ENCODE results near the gene SPPL2B.

The SPPL2B gene

DNA sequence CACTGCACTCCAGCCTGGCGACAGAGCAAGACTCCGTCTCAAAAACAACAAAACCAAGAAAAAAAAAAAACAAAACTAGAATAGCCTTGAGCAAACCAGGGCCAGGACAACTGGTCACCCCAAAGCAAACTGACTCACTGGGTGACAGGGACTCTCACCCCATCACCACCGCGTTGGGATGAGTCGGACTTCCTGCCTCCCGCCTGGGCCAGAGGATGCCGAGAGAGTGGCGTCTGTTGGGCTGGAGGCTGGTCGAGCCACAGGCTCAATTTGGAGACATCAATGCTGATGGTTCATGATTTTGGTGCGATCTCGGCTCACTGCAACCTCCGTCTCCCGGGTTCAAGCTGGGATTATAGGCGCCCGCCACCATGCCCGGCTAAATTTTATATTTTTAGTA lies 43.2 kb downstream of the SPPL2B start:
- H3K36me3 ChIP-seq (replicated peaks): no peaks in the 10 kb centered on the region
- H3K4me1 ChIP-seq: peaks cover 7% of the 10 kb centered on the region
- peaks cover 2% of the 10 kb centered on the region; the same call in 1 of the 2 replicates for H3K9me3 ChIP-seq
- H3K4me3 ChIP-seq: no peak overlapping the region
- DNase-seq (ENCODE audit: low spot score in 2 of 2): no peak
- no peaks in the 10 kb centered on the region for H3K27me3 ChIP-seq (ENCODE audit: low read depth)
- in situ Hi-C loops (cut with MboI; ENCODE audit: low sequenced_read_pairs): no loop called here

DNA sequence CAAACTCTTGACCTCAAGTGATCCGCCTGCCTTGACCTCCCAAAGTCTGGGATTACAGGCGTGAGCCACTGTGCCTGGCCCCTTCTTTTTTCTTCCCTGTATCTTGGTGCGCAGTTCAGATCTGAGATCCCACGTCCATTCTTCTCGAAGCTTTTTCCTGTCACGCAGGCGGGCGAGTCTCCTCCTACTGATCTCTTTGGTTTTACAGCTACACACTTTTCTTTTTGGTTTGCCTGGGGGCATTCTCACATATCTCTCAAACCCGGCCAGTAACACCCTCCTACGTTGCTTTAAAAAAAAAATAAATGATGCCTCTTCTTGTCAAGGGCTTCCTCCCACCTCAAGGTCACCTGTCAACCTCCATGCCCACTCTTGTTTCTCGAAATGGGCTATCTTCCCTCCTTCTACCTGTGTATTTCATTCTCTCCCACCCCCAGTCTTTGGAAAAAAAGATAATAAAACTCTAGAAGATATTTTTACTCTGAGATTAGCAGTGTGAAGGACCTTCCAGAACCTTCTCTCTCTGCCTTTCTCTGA lies 43.7 kb downstream of the SPPL2B start:
- Histone ChIP-seq H3K36me3 (replicated peaks) (no peaks in the 10 kb centered on the region), H3K27me3 (ENCODE audit: low read depth) (no peaks in the 10 kb centered on the region), H3K9me3 (peaks cover 2% of the 10 kb centered on the region; the same call in 1 of the 2 replicates), H3K4me1 (peaks cover 7% of the 10 kb centered on the region), H3K4me3 (no peak overlapping the region)
- in situ Hi-C loops (cut with MboI; ENCODE audit: low sequenced_read_pairs): no loop called here
- DNase-seq (ENCODE audit: low spot score in 2 of 2): peak; percentile 18 to 41

DNA sequence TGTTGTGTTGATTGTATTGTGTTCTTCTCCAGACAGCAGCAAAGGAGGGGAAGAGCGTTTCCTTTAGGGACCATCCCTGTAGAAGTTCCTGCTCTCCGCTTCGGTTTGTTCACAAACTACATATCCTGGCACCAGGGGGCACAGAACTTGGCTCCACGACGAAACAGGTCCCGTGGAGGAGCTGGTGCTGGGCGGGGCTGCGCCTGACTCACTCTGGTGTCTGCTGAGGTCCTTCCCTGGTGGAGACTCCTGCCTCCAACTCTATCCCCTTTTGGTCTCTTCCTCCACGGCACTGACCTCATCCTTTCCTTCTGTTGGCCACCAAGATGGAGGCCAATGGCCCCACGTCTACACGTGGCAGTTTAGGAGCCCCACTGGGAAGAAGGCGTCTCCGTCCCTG lies 46.3 kb downstream of the SPPL2B start:
- Histone ChIP-seq H3K27me3 (ENCODE audit: low read depth) (no peaks in the 10 kb centered on the region), H3K4me1 (peaks cover 7% of the 10 kb centered on the region), H3K4me3 (no peak overlapping the region), H3K9me3 (peaks cover 11% of the 10 kb centered on the region), H3K36me3 (replicated peaks) (no peaks in the 10 kb centered on the region)
- no peak for DNase-seq (ENCODE audit: low spot score in 2 of 2)
- in situ Hi-C loops (cut with MboI; ENCODE audit: low sequenced_read_pairs): no loop called here

DNA sequence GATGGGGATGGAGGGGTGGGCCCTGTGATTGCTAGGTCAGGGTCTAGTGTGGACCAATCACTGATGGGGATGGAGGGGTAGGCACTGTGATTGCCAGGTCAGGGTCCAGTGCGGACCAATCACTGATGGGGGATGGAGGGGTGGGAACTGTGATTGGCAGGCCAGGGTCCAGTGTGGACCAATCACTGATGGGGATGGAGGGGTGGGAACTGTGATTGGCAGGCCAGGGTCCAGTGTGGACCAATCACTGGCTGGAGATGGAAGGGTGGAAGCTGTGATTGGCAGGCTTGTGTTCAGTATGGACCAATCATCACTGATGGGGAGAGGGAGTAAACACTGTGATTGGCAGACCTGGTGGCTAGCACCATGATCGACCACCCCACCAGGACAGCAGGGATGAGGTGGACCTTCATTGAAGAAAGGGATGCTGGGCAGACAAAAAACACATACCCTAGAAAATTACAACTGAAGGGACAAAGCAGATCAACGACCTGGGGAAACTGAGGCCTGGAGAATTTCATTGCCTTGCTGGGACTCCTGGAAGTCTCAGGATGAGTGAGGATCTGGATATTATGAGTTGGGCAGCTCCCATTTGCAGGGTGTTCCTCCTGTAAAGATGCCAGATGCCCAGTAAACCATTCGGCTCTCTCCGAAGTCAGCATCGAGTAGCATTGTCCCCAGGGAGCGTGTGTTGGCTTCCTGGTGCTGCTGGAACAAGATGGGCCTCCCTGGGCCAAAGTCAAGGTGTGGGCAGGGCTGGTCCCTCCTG lies 47.1 kb downstream of the SPPL2B start:
- in situ Hi-C loops (cut with MboI; ENCODE audit: low sequenced_read_pairs): no loop called here
- Histone ChIP-seq H3K4me3 (no peak overlapping the region), H3K9me3 (peaks cover 11% of the 10 kb centered on the region), H3K4me1 (peaks cover 7% of the 10 kb centered on the region), H3K36me3 (replicated peaks) (no peaks in the 10 kb centered on the region), H3K27me3 (ENCODE audit: low read depth) (no peaks in the 10 kb centered on the region)
- DNase-seq (ENCODE audit: low spot score in 2 of 2): no peak

DNA sequence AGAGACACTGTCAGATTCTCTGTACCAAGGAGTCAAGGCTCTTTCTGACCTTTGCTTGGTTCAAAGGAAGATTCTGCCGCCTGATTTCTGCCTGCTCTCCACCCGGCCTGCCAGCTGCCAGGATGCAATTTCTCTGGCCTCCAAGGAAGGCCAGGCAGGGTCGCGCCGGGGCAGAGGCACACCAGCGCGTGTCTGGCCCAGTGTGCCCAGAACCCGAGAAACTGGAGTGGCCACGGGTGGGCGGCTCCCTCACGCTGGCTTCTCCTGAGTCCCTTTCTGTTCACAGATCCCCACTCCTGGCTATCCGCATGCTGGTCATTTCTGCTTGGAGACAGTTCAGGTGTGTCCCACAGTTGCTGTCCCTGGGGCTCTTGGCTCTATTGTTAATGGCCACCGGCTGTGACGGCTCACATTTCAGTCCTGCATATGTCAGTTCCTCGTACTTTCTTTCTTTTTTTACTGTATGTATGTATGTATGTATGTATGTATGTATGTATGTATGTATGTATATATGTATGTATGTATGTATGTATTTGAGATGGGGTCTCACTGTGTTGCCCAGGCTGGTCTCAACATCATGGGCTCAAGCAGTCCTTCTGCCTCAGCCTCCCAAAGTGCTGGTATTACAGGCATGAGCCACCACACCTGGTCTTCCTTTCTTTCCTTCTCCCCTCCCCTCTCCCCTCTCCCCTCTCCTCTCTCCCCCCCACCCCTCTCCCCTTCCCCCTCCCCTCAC lies 48.5 kb downstream of the SPPL2B start:
- no peak overlapping the region for H3K4me3 ChIP-seq
- no peak for DNase-seq (ENCODE audit: low spot score in 2 of 2)
- H3K4me1 ChIP-seq: peaks cover 4% of the 10 kb centered on the region
- no peaks in the 10 kb centered on the region for H3K27me3 ChIP-seq (ENCODE audit: low read depth)
- in situ Hi-C loops (cut with MboI; ENCODE audit: low sequenced_read_pairs): no loop called here
- peaks cover 11% of the 10 kb centered on the region for H3K9me3 ChIP-seq
- H3K36me3 ChIP-seq (replicated peaks): no peaks in the 10 kb centered on the region

GRCh38 chr19:2380567-2380966 lies 52.1 kb downstream of the SPPL2B start:
- H3K4me3 ChIP-seq: no peak overlapping the region
- DNase-seq (ENCODE audit: low spot score in 2 of 2): no peak
- H3K36me3 ChIP-seq (replicated peaks): no peaks in the 10 kb centered on the region
- no peaks in the 10 kb centered on the region for H3K27me3 ChIP-seq (ENCODE audit: low read depth)
- H3K4me1 ChIP-seq: peaks cover 3% of the 10 kb centered on the region
- peaks cover 11% of the 10 kb centered on the region for H3K9me3 ChIP-seq
- in situ Hi-C loops (cut with MboI; ENCODE audit: low sequenced_read_pairs): no loop called here

DNA sequence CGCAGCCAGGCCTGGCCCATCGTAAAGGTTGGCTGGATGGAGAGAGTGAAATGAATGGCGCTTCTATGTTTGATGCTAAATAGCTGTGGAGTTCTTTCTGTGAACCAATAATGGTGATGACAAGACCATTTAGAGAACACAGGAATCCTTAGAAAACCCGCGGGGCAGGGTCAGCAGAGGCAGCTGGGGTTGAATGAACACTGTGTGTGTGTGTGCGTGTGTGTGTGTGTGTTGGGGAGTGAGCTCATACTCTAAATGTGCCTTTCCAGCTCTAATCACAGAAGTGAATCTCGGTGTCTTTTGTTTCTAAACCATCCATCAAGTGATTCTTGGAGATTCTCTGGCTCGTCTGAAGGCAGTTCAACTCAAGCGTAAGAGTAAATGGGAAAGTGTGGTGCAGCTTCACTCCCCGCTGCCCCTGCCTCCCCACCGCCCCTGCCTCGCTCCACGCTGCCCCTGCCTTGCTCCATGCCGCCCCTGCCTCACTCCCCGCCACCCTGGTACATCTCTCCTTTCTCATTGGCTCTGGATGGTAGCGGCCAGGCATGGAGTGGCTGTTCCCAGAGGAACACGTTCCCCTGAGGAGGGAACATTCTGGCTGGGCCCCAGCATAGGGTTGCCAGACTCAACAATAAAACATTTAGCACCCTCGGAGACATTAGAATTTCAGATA lies 52.8 kb downstream of the SPPL2B start:
- in situ Hi-C loops (cut with MboI; ENCODE audit: low sequenced_read_pairs): no loop called here
- Histone ChIP-seq H3K27me3 (ENCODE audit: low read depth) (no peaks in the 10 kb centered on the region), H3K9me3 (peaks cover 11% of the 10 kb centered on the region), H3K36me3 (replicated peaks) (no peaks in the 10 kb centered on the region), H3K4me3 (no peak overlapping the region), H3K4me1 (peaks cover 6% of the 10 kb centered on the region)
- no peak for DNase-seq (ENCODE audit: low spot score in 2 of 2)

DNA sequence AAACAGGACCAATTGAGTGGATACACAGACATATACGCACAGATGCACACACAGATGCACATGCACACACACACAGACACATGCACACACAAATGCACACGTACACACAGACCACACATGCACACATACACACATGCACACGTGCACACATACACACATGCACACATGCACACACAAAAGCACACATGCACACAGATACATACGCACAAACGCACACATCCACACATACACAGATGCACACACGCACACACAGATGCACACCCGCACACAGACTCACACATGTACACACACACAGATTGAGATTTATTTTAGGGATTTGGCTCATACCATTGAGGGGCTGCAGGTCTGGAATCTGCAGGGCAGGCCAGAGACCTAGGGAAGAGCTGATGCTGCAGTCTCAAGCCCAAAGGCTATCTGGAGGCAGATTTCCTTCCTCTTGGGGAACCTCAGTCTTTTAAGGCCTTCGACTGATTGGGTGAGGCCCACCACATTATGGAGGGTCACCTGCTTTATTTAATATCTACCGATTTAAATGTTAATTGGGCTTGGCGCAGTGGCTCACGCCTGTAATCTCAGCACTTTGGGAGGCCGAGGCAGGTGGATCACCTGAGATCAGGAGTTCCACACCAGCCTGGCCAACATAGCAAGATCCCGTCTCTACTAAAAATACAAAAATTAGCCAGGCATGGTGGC lies 54.2 kb downstream of the SPPL2B start:
- no peak for DNase-seq (ENCODE audit: low spot score in 2 of 2)
- H3K36me3 ChIP-seq (replicated peaks): no peaks in the 10 kb centered on the region
- in situ Hi-C loops (cut with MboI; ENCODE audit: low sequenced_read_pairs): no loop called here
- H3K27me3 ChIP-seq (ENCODE audit: low read depth): no peaks in the 10 kb centered on the region
- peaks cover 11% of the 10 kb centered on the region for H3K9me3 ChIP-seq
- no peak overlapping the region for H3K4me3 ChIP-seq
- peaks cover 6% of the 10 kb centered on the region for H3K4me1 ChIP-seq

DNA sequence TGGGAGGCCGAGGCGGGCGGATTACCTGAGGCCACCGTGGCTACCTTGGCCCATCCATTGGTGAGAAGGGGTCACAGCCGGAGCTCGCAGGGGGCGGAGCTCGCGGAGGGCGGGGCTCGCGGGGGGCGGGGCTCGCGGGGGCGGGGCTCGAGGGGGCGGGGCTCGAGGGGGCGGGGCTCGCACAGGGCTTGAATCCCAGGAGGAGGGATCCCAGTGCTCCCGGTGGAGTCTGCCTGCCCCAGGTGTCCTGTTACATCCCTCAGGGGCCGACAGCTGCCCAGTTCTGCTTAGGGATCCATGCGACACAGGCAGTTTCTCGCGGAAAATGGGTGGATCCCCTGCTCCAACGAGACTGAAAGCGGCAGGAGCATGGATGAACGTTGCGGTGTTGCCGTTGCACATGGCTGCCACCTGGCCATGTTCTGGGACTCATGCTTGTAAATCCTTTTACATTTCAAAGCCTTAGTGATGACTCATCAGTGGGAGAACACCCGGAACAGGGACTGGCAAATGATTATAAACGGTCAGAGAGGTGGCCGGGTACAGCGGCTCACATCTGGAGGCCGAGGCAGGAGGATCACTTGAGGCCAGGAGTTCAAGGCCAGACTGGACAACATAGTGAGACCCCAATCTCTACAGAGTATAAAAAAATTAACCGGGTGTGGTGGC lies 56.7 kb downstream of the SPPL2B start:
- DNase-seq (ENCODE audit: low spot score in 2 of 2): peak; percentile 81 to 92
- Histone ChIP-seq H3K36me3 (replicated peaks) (no peaks in the 10 kb centered on the region), H3K4me1 (peaks cover 6% of the 10 kb centered on the region), H3K27me3 (ENCODE audit: low read depth) (no peaks in the 10 kb centered on the region), H3K9me3 (no peaks in the 10 kb centered on the region), H3K4me3 (peak overlapping the region; percentile 0; the same call in 1 of the 2 replicates)
- in situ Hi-C loops (cut with MboI; ENCODE audit: low sequenced_read_pairs): no loop called here

GRCh38 chr19:2387367-2388288 lies 59.1 kb downstream of the SPPL2B start:
- in situ Hi-C loops (cut with MboI; ENCODE audit: low sequenced_read_pairs): no loop called here
- no peaks in the 10 kb centered on the region for H3K27me3 ChIP-seq (ENCODE audit: low read depth)
- no peak for DNase-seq (ENCODE audit: low spot score in 2 of 2)
- no peak overlapping the region for H3K4me3 ChIP-seq
- no peaks in the 10 kb centered on the region for H3K36me3 ChIP-seq (replicated peaks)
- H3K4me1 ChIP-seq: peaks cover 6% of the 10 kb centered on the region
- no peaks in the 10 kb centered on the region for H3K9me3 ChIP-seq

DNA sequence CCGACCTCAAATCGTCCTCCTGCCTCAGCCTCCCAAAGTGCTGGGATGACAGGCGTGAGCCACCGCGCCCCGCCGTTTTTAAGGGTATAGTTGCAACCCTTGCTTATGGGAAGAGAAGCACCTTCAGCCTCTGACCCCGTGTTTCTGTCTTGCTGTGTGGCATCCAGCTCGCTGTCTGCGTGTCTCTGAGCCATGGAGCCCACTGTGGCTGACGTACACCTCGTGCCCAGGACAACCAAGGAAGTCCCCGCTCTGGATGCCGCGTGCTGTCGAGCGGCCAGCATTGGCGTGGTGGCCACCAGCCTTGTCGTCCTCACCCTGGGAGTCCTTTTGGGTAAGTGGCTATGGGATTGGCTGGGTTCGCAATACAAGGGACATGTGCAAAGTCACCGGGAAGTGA lies 61.1 kb downstream of the SPPL2B start:
- DNase-seq (ENCODE audit: low spot score in 2 of 2): no peak
- Histone ChIP-seq H3K36me3 (replicated peaks) (no peaks in the 10 kb centered on the region), H3K9me3 (peaks cover 3% of the 10 kb centered on the region; the same call in 1 of the 2 replicates), H3K4me3 (no peak overlapping the region), H3K4me1 (peaks cover 6% of the 10 kb centered on the region), H3K27me3 (ENCODE audit: low read depth) (no peaks in the 10 kb centered on the region)
- in situ Hi-C loops (cut with MboI; ENCODE audit: low sequenced_read_pairs): no loop called here

DNA sequence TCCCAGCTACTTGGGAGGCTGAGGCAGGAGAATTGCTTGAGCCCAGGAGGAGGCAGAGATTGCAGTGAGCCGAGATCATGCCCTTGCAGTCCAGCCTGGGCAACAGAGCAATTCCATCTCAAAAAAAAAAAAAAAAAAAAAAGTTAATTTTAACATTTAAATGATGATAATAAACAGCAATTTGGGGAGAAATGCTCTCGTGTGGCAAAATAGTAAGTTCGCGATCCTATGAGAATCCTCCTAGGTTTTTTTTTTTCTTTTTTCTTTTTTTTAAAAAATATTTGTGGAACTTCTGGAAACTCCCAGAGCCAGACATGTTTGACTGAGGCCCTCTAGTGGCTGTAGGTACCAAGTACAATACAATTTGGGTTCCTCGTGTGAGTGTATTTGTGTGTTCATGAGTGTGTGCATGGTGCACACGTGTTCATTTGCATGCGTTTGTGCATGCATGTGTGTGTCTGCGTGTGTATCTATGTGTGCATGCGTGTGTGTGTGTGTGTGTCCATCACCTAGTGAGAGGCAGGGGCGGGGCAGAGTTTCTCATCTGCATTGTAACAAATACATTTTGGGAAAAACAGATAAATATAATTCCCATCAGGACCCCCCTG lies 62.7 kb downstream of the SPPL2B start:
- in situ Hi-C loops (cut with MboI; ENCODE audit: low sequenced_read_pairs): no loop called here
- Histone ChIP-seq H3K4me3 (no peak overlapping the region), H3K36me3 (replicated peaks) (no peaks in the 10 kb centered on the region), H3K4me1 (no peaks in the 10 kb centered on the region), H3K9me3 (peaks cover 3% of the 10 kb centered on the region; the same call in 1 of the 2 replicates), H3K27me3 (ENCODE audit: low read depth) (no peaks in the 10 kb centered on the region)
- DNase-seq (ENCODE audit: low spot score in 2 of 2): peak; percentile 52 to 54

All from HAP-1 (cell line).